HepG2 (cell line): Measurements from ENCODE around the gene CHST3. TPM values are rescaled to one million over a fixed set of nuclear protein-coding genes. Genes with fewer than 3 reads are reported as not detected.
A peak's percentile ranks its signal among the peaks of the same experiment; 100 is the strongest.

Source experiments
- DRAP1 ChIP-seq: IDR thresholded peaks from 2 replicates; pipeline ENCODE4 v1.6.1; 2016; ENCODE audit warnings: missing genetic modification reagents, missing compliant biosample characterization
- E2F2 ChIP-seq: sonication (generic); formaldehyde crosslinking; IDR thresholded peaks from 2 replicates; pipeline ENCODE4 v1.4.0; 2020; ENCODE audit warnings: missing genetic modification reagents, borderline replicate concordance
- FOSL1 ChIP-seq: sonication (generic); formaldehyde crosslinking; IDR thresholded peaks from 2 replicates; pipeline ENCODE4 v1.9.0; 2021; ENCODE audit warnings: missing genetic modification reagents, borderline replicate concordance
- FOXJ3 ChIP-seq: sonication (generic); formaldehyde crosslinking; IDR thresholded peaks from 2 replicates; pipeline ENCODE4 v1.4.0; 2020; ENCODE audit warnings: missing genetic modification reagents, mild to moderate bottlenecking, borderline replicate concordance
- HNRNPL ChIP-seq: fragments of 200-400 bp; formaldehyde crosslinking; IDR thresholded peaks from 2 replicates; pipeline ENCODE4 v1.6.1; 2017; ENCODE audit warnings: mild to moderate bottlenecking, low read depth, low read length
- KLF12 ChIP-seq: sonication (generic); formaldehyde crosslinking; IDR thresholded peaks from 2 replicates; pipeline ENCODE4 v1.4.0; 2020; ENCODE audit warnings: missing genetic modification reagents, borderline replicate concordance
- NR0B2 ChIP-seq: sonication (generic); formaldehyde crosslinking; IDR thresholded peaks from 2 replicates; pipeline ENCODE4 v1.4.0; 2020; ENCODE audit warnings: mild to moderate bottlenecking, missing genetic modification reagents
- SAP130 ChIP-seq: IDR thresholded peaks from 2 replicates; pipeline ENCODE4 v1.6.1; 2016; ENCODE audit warnings: low read depth
- ZNF224 ChIP-seq: sonication (generic); formaldehyde crosslinking; IDR thresholded peaks from 2 replicates; pipeline ENCODE4 v1.5.0; 2020; ENCODE audit warnings: mild to moderate bottlenecking, missing genetic modification reagents
- ZNF276 ChIP-seq: sonication (generic); formaldehyde crosslinking; IDR thresholded peaks from 2 replicates; pipeline ENCODE4 v1.4.0; 2020; ENCODE audit warnings: mild to moderate bottlenecking, low read depth, missing genetic modification reagents
- ZNF280B ChIP-seq: sonication (generic); formaldehyde crosslinking; IDR thresholded peaks from 2 replicates; pipeline ENCODE4 v1.5.0; 2020; ENCODE audit warnings: missing genetic modification reagents, mild to moderate bottlenecking, borderline replicate concordance
- ZNF589 ChIP-seq: sonication (generic); formaldehyde crosslinking; conservative IDR thresholded peaks from 2 replicates; pipeline ENCODE4 v1.8.0; 2022; ENCODE audit warnings: mild to moderate bottlenecking, moderate library complexity, missing genetic modification reagents
- ZNF607 ChIP-seq: sonication (generic); formaldehyde crosslinking; IDR thresholded peaks from 2 replicates; pipeline ENCODE4 v1.5.1; 2020; ENCODE audit warnings: missing genetic modification reagents, mild to moderate bottlenecking, borderline replicate concordance
- ZNF781 ChIP-seq: sonication (generic); formaldehyde crosslinking; IDR thresholded peaks from 2 replicates; pipeline ENCODE4 v1.5.1; 2020; ENCODE audit warnings: borderline replicate concordance, mild to moderate bottlenecking, missing genetic modification reagents; ENCODE audit errors: not compliant biosample characterization
- polyA plus RNA-seq, 8 experiments: library from polyadenylated mRNA; depleted of rRNA in 3 of 8; stranded (reverse) in 7 of 8; unstranded in 1 of 8; fragments of >200 nt; fragmentation: Illumina TruSeq in 4 of 8; extraction: Trizol in 4 of 8; gene quantifications; 2 replicates each; pipeline versions ENCODE4 v1.2.1 to v1.2.3, GENCODE V29; 2011 to 2016; ENCODE audit warnings: low read depth in 4 of 8, missing spikeins in 1 of 8, mixed read lengths in 1 of 8; ENCODE audit not compliant: insufficient read depth in 1 of 8
- total RNA-seq, 5 experiments: library from RNA; depleted of rRNA; stranded (reverse); fragments of >200 nt; fragmentation: Illumina TruSeq; extraction: Trizol; gene quantifications; 2 replicates each; pipeline ENCODE4 v1.2.3, GENCODE V29; 2016; ENCODE audit warnings: low read depth in 1 of 5
- TF ChIP-seq, protein P1 (sequence below): sonication (generic); formaldehyde crosslinking; IDR thresholded peaks from 2 replicates; pipeline ENCODE4 v1.5.1; 2020; ENCODE audit warnings: mild to moderate bottlenecking, missing genetic modification reagents
- TF ChIP-seq, protein P2 (sequence below): sonication (generic); formaldehyde crosslinking; conservative IDR thresholded peaks from 2 replicates; pipeline ENCODE4 v1.4.0; 2020; ENCODE audit warnings: missing genetic modification reagents

Gene CHST3
- total and polyA plus RNA-seq, 2 of the 13 experiments (the other 11 are each of a cell fraction or from before 2014, with no cell fraction given), result 7.2 to 18.7 TPM

GRCh38 chr10:71964743-71965515 lies 734 bp downstream of the CHST3 start (continued):
- TF ChIP-seq ZNF781 (CRISPR knock-in tag) (no peak), E2F2 (CRISPR knock-in tag) (no peak), SAP130 (CRISPR knock-in tag) (peak; percentile 46), ZNF607 (0 out of 2 replicates have a peak, but pooled peaks have one; percentile 41), ZNF280B (CRISPR knock-in tag) (0 out of 2 replicates have a peak, but pooled peaks have one; percentile 16), ZNF224 (CRISPR knock-in tag) (no peak), ZNF276 (CRISPR knock-in tag) (no peak), NR0B2 (CRISPR knock-in tag) (peak; percentile 62; the same call in 1 of the 2 replicates), HNRNPL (peak; percentile 67), FOXJ3 (CRISPR knock-in tag) (no peak), FOSL1 (CRISPR knock-in tag) (no peak), DRAP1 (CRISPR knock-in tag) (peak; percentile 13; the same call in 1 of the 2 replicates), KLF12 (no peak), ZNF589 (0 out of 2 replicates have a peak, but pooled peaks have one; percentile 21)
- TF ChIP-seq, protein P1, sequence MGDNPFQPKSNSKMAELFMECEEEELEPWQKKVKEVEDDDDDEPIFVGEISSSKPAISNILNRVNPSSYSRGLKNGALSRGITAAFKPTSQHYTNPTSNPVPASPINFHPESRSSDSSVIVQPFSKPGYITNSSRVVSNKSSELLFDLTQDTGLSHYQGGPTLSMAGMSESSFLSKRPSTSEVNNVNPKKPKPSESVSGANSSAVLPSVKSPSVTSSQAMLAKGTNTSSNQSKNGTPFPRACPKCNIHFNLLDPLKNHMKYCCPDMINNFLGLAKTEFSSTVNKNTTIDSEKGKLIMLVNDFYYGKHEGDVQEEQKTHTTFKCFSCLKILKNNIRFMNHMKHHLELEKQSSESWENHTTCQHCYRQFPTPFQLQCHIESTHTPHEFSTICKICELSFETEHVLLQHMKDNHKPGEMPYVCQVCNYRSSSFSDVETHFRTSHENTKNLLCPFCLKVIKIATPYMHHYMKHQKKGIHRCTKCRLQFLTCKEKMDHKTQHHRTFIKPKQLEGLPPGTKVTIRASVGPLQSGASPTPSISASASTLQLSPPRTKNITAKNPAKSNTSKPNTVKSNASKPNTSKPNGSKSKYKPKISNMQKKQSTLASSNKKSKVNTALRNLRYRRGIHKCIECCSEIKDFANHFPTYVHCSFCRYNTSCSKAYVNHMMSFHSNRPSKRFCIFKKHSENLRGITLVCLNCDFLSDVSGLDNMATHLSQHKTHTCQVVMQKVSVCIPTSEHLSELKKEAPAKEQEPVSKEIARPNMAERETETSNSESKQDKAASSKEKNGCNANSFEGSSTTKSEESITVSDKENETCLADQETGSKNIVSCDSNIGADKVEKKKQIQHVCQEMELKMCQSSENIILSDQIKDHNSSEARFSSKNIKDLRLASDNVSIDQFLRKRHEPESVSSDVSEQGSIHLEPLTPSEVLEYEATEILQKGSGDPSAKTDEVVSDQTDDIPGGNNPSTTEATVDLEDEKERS (CRISPR knock-in tag), result no peak
- TF ChIP-seq, protein P2, sequence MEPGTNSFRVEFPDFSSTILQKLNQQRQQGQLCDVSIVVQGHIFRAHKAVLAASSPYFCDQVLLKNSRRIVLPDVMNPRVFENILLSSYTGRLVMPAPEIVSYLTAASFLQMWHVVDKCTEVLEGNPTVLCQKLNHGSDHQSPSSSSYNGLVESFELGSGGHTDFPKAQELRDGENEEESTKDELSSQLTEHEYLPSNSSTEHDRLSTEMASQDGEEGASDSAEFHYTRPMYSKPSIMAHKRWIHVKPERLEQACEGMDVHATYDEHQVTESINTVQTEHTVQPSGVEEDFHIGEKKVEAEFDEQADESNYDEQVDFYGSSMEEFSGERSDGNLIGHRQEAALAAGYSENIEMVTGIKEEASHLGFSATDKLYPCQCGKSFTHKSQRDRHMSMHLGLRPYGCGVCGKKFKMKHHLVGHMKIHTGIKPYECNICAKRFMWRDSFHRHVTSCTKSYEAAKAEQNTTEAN, result no peak
